ENCODE measurements around the gene GSE1. TPM values are rescaled to one million over a fixed set of nuclear protein-coding genes. Genes with fewer than 3 reads are reported as not detected.
A peak's percentile ranks its signal among the peaks of the same experiment; 100 is the strongest.

Gene GSE1
- total and polyA plus RNA-seq, 9 of the 15 experiments (the other 6 are each of a cell fraction or from before 2014, with no cell fraction given) = 12.2 to 244 (median 57.9) TPM

- TF ChIP-seq ADNP (tag; IDR thresholded peaks at IDR 0.05) (no peak), MAFK (IDR thresholded peaks at IDR 0.05; ENCODE audit: low read length) (no peak), STAT5A (IDR thresholded peaks at IDR 0.05; ENCODE audit: borderline replicate concordance, low read length) (peak; percentile 50; the same call in 1 of the 2 replicates), HOXB6 (CRISPR knock-in tag; IDR thresholded peaks at IDR 0.05; ENCODE audit: borderline replicate concordance) (no peak), TAF9B (IDR thresholded peaks at IDR 0.05; ENCODE audit: partially characterized antibody) (no peak), THAP12 (CRISPR knock-in tag; IDR thresholded peaks at IDR 0.05) (0 out of 2 replicates have a peak, but pooled peaks have one; percentile 44), ZNF280B (CRISPR knock-in tag; IDR thresholded peaks at IDR 0.05) (no peak), ELK3 (CRISPR knock-in tag; IDR thresholded peaks at IDR 0.05) (no peak), ZNF408 (CRISPR knock-in tag; IDR thresholded peaks at IDR 0.05; ENCODE audit: low read depth) (0 out of 2 replicates have a peak, but pooled peaks have one; percentile 18), TFAM (CRISPR knock-in tag; conservative IDR thresholded peaks at IDR 0.05) (no peak), ZKSCAN8 (CRISPR knock-in tag; IDR thresholded peaks at IDR 0.05) (no peak), BRD9 (IDR thresholded peaks at IDR 0.05; ENCODE audit: low read depth, partially characterized antibody) (peak; percentile 50), TCF3 (CRISPR knock-in tag; IDR thresholded peaks at IDR 0.05) (peak; percentile 82), TSC22D4 (tag; IDR thresholded peaks at IDR 0.05) (no peak), CHD2 (IDR thresholded peaks at IDR 0.05; ENCODE audit: low read depth, low read length) (peak; percentile 6; the same call in 1 of the 2 replicates), BCLAF1 (IDR thresholded peaks at IDR 0.05; ENCODE audit: borderline replicate concordance in 1 of 2, control insufficient read depth in 1 of 2, low read depth in 2 of 2, low read length in 1 of 2) (peak in 1 of 2 experiments; percentile 33; a peak in 1 of 4 replicates), CCNT2 (IDR thresholded peaks at IDR 0.05; ENCODE audit: borderline replicate concordance, extremely low read depth, insufficient read length, low read depth, low read length) (peak; percentile 64), TCF15 (CRISPR knock-in tag; IDR thresholded peaks at IDR 0.05) (peak; percentile 64; the same call in 1 of the 2 replicates)
Observed at GRCh38 chr16:85570735-85571562, 42.2 kb upstream of the GSE1 start (continued).
